Loucy (cell line): Measurements from ENCODE around the gene KLHL40.

Experiments used
- EZH2phosphoT487 ChIP-seq: fragments of 200-600 bp; IDR thresholded peaks from 2 replicates; pipeline ENCODE4 v1.6.1; 2018; ENCODE audit warnings: antibody characterized with exemption, mild to moderate bottlenecking, moderate library complexity, borderline replicate concordance
- TF ChIP-seq, protein P1 (sequence below): fragments of 200-600 bp; sonication (generic); conservative IDR thresholded peaks from 2 replicates; pipeline ENCODE4 v1.5.1; 2014; ENCODE audit warnings: mild to moderate bottlenecking, antibody characterized with exemption, low read length

DNA sequence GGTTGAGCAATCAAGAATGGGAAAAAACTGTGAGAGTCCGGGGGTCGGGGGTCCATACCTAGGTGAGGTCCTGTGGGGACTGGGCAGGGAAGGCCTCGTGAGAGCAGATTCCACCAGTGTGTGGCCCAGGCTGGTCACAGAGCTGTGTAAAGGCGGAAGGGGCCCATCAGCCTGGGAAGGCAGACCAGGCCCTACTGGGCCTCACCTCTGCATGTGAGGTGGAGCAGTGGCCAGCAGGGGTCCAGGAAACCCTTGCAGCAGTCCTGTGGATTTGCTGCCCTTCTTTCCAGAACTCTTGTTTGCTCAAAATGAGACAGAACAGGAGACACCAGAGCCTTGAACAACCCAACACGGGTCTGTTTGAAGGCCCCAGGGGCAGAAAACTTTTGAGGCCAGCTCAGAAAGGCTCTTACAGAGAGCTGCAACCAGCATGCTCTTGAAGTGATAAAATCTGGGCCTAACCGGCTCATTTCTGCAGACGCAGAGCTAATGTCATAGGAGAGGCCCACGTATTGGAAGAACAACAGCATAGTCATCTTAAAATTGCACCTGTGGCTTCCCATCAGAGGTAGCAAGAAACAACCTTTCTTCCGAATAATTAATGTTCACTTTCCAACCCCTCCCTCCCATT lies 47.6 kb downstream of the KLHL40 start:
- TF ChIP-seq, protein P1, sequence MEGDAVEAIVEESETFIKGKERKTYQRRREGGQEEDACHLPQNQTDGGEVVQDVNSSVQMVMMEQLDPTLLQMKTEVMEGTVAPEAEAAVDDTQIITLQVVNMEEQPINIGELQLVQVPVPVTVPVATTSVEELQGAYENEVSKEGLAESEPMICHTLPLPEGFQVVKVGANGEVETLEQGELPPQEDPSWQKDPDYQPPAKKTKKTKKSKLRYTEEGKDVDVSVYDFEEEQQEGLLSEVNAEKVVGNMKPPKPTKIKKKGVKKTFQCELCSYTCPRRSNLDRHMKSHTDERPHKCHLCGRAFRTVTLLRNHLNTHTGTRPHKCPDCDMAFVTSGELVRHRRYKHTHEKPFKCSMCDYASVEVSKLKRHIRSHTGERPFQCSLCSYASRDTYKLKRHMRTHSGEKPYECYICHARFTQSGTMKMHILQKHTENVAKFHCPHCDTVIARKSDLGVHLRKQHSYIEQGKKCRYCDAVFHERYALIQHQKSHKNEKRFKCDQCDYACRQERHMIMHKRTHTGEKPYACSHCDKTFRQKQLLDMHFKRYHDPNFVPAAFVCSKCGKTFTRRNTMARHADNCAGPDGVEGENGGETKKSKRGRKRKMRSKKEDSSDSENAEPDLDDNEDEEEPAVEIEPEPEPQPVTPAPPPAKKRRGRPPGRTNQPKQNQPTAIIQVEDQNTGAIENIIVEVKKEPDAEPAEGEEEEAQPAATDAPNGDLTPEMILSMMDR, result no peak; the same call in 1 of the 2 replicates
- no peak for TF ChIP-seq EZH2phosphoT487
